Measurements from ENCODE around the gene AK5. TPM values are rescaled to one million over a fixed set of nuclear protein-coding genes. Genes with fewer than 3 reads are reported as not detected.

The AK5 gene
- total RNA-seq, 1 experiment from 2014 or later: 3.8 TPM

DNA sequence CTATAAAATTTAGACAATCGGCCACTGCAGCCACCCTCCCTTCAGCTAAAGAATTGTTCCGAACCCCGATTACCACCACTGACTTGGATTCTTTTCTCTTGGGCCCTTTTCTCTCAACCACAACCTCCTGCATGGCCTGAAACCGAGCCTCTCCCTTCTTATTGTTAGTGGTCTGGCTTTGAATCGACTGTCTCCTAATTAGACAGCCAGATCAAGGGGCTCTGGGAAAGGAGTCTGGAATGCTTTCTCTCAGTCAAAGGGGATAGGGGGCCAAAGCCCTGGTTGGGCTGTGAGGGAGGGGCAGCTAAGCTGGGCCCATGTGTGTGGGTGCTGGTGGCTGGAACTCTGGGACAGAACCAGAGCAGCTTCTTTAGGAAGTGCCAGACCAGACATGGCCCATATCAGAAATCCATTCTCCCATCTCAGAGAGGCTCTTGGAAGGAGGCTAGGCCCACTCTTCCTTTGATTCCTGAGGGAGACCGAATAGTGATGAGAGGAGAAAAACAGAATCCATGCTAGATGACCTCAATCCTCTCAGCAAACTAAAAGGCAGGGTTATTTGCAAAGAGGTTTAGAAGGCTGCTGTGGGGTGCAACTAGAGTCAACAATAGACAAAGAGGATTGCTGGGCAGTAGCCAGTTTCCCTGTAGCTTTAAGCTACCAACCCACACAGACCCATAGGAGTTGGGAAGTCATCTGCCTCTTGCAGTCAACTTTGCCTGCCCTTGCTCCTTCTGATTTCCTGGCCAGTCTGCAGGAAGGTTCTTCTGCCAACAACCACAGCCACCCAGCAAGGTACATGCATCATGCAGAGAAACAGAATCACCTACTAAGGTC, 117.6 kb downstream of the AK5 start:
- H2AFZ ChIP-seq (ENCODE audit: low read length): no peak overlapping the region
- BruUV-seq (replicated peaks): no TSS peak
- intact Hi-C loops (cut with micrococcal nuclease): no loop called here
- H3K9me2 ChIP-seq (replicated peaks; ENCODE audit: low read length): no peaks in the 10 kb centered on the region
- H3K36me3 ChIP-seq (ENCODE audit: low read depth, low read length): no peaks in the 10 kb centered on the region
- CTCF ChIA-PET: no interaction called here
- ATAC-seq (no peak), DNase-seq (no peak)
- no peak overlapping the region for H3K9ac ChIP-seq (ENCODE audit: low read length)
- no peaks in the 10 kb centered on the region for H3K27me3 ChIP-seq (ENCODE audit: low read length)
- no peaks in the 10 kb centered on the region for H3K79me2 ChIP-seq (ENCODE audit: low read length)
- no peaks in the 10 kb centered on the region for H3K9me3 ChIP-seq (ENCODE audit: low read length)
- POLR2A ChIA-PET (ENCODE audit: unreplicated experiment): no interaction called here
- H3K27ac ChIP-seq (ENCODE audit: low read length): no peak overlapping the region
- peaks cover 18% of the 10 kb centered on the region for H3K4me1 ChIP-seq (ENCODE audit: insufficient read depth, low read length)
- peaks cover 5% of the 10 kb centered on the region for H3F3A ChIP-seq (ENCODE audit: low read length, unreplicated experiment)
- TF ChIP-seq, protein P1, sequence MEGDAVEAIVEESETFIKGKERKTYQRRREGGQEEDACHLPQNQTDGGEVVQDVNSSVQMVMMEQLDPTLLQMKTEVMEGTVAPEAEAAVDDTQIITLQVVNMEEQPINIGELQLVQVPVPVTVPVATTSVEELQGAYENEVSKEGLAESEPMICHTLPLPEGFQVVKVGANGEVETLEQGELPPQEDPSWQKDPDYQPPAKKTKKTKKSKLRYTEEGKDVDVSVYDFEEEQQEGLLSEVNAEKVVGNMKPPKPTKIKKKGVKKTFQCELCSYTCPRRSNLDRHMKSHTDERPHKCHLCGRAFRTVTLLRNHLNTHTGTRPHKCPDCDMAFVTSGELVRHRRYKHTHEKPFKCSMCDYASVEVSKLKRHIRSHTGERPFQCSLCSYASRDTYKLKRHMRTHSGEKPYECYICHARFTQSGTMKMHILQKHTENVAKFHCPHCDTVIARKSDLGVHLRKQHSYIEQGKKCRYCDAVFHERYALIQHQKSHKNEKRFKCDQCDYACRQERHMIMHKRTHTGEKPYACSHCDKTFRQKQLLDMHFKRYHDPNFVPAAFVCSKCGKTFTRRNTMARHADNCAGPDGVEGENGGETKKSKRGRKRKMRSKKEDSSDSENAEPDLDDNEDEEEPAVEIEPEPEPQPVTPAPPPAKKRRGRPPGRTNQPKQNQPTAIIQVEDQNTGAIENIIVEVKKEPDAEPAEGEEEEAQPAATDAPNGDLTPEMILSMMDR (conservative IDR thresholded peaks at IDR 0.05; ENCODE audit: low read depth, low read length): no peak
- TF ChIP-seq EZH2phosphoT487 (IDR thresholded peaks at IDR 0.05; ENCODE audit: borderline replicate concordance, low read length) (no peak), EZH2 (IDR thresholded peaks at IDR 0.05; ENCODE audit: low read length, unreplicated experiment) (no peak)
- H3K4me2 ChIP-seq (ENCODE audit: low read length): no peak overlapping the region
- H3K4me3 ChIP-seq (ENCODE audit: low read length): no peak overlapping the region
- H4K20me1 ChIP-seq (ENCODE audit: low read length): no peaks in the 10 kb centered on the region

DNA sequence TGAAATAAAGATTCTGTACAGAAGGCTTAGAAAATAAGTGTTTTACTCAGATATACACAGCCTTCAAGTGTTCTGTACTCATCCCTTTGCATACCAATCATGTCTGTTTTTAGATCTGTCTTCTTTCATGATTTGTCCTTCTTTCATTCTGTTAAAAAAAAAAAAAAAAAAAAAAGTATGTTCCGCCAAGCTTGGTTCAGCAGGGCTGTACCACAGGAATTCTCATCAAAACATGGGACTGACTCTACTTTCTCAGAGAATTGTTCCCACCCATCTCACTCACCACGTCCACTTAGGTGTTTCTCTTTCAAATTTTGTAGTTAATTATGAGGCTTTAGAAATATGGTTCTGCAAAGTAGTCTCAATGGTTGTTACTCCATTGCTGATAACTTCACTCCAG, 119.0 kb downstream of the AK5 start:
- no peaks in the 10 kb centered on the region for H3K9me2 ChIP-seq (replicated peaks; ENCODE audit: low read length)
- no peak overlapping the region for H2AFZ ChIP-seq (ENCODE audit: low read length)
- no peaks in the 10 kb centered on the region for H3K9me3 ChIP-seq (ENCODE audit: low read length)
- H3K27ac ChIP-seq (ENCODE audit: low read length): no peak overlapping the region
- H3K4me1 ChIP-seq (ENCODE audit: insufficient read depth, low read length): peaks cover 5% of the 10 kb centered on the region
- H3K36me3 ChIP-seq (ENCODE audit: low read depth, low read length): no peaks in the 10 kb centered on the region
- intact Hi-C loops (cut with micrococcal nuclease): no loop called here
- H3K4me3 ChIP-seq (ENCODE audit: low read length): no peak overlapping the region
- ATAC-seq (no peak), DNase-seq (no peak)
- POLR2A ChIA-PET (ENCODE audit: unreplicated experiment): no interaction called here
- no peaks in the 10 kb centered on the region for H3F3A ChIP-seq (ENCODE audit: low read length, unreplicated experiment)
- H3K27me3 ChIP-seq (ENCODE audit: low read length): no peaks in the 10 kb centered on the region
- no peaks in the 10 kb centered on the region for H3K79me2 ChIP-seq (ENCODE audit: low read length)
- BruUV-seq (replicated peaks): no TSS peak
- H3K4me2 ChIP-seq (ENCODE audit: low read length): no peak overlapping the region
- TF ChIP-seq, protein P1 (conservative IDR thresholded peaks at IDR 0.05; ENCODE audit: low read depth, low read length): no peak
- TF ChIP-seq EZH2phosphoT487 (IDR thresholded peaks at IDR 0.05; ENCODE audit: borderline replicate concordance, low read length) (no peak), EZH2 (IDR thresholded peaks at IDR 0.05; ENCODE audit: low read length, unreplicated experiment) (no peak)
- no peaks in the 10 kb centered on the region for H4K20me1 ChIP-seq (ENCODE audit: low read length)
- CTCF ChIA-PET: no interaction called here
- H3K9ac ChIP-seq (ENCODE audit: low read length): no peak overlapping the region

DNA sequence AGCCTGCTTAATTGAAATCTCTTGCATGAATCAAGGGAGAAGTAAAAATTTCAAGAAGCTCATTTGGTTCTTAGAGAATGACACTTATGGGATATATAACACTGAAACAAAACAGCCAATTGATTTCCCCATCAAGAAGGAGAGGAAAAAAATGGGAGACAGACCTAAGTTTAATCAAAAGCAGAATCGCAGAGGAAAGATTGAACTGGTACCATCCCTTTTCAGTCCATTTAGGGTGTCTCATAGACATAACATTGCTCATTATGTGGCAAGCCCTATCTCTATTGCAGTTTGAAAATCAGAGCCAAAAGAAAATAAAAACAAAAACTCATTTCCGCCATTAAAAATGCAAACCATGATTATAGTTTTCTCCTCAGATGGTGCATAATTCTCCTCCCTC, 119.6 kb downstream of the AK5 start:
- no peak overlapping the region for H3K4me3 ChIP-seq (ENCODE audit: low read length)
- no peaks in the 10 kb centered on the region for H3F3A ChIP-seq (ENCODE audit: low read length, unreplicated experiment)
- intact Hi-C loops (cut with micrococcal nuclease): no loop called here
- ChIA-PET POLR2A (ENCODE audit: unreplicated experiment) (no interaction called here), CTCF (no interaction called here)
- ATAC-seq (no peak), DNase-seq (no peak)
- BruUV-seq (replicated peaks): no TSS peak
- H3K9me3 ChIP-seq (ENCODE audit: low read length): no peaks in the 10 kb centered on the region
- H3K4me2 ChIP-seq (ENCODE audit: low read length): no peak overlapping the region
- H3K27me3 ChIP-seq (ENCODE audit: low read length): no peaks in the 10 kb centered on the region
- no peaks in the 10 kb centered on the region for H3K36me3 ChIP-seq (ENCODE audit: low read depth, low read length)
- H3K4me1 ChIP-seq (ENCODE audit: insufficient read depth, low read length): no peaks in the 10 kb centered on the region
- H4K20me1 ChIP-seq (ENCODE audit: low read length): no peaks in the 10 kb centered on the region
- H3K9ac ChIP-seq (ENCODE audit: low read length): no peak overlapping the region
- no peak overlapping the region for H3K27ac ChIP-seq (ENCODE audit: low read length)
- H3K9me2 ChIP-seq (replicated peaks; ENCODE audit: low read length): no peaks in the 10 kb centered on the region
- no peak for TF ChIP-seq EZH2 (IDR thresholded peaks at IDR 0.05; ENCODE audit: low read length, unreplicated experiment)
- TF ChIP-seq, protein P1 (conservative IDR thresholded peaks at IDR 0.05; ENCODE audit: low read depth, low read length): no peak
- no peak for TF ChIP-seq EZH2phosphoT487 (IDR thresholded peaks at IDR 0.05; ENCODE audit: borderline replicate concordance, low read length)
- H2AFZ ChIP-seq (ENCODE audit: low read length): no peak overlapping the region
- no peaks in the 10 kb centered on the region for H3K79me2 ChIP-seq (ENCODE audit: low read length)
